Cardiac muscle cell (in vitro differentiated cells and primary cell): ENCODE results near the gene HSDL1. TPM values are rescaled to one million over a fixed set of nuclear protein-coding genes. Genes with fewer than 3 reads are reported as not detected.
"Not testable (repeated sequence)": the region's sequence is repeated elsewhere in the genome, so short reads cannot be mapped to it uniquely, and the experiment has no call there.

Experiments
- DNase-seq, 2 donors: peaks; one replicate each; pipeline versions ENCODE4 v3.0.0 to v3.0.0-alpha.2; 2010 to 2017; ENCODE audit warnings: low read depth in 1 of 2, low spot score in 1 of 2
- H3K27ac ChIP-seq: fragments of 200-600 bp; sonication (generic); 2 replicates; pipeline ENCODE4 v1.5.1; 2016
- H3K27me3 ChIP-seq: fragments of 200-600 bp; sonication (generic); 2 replicates; pipeline ENCODE4 v1.6.0; 2016; ENCODE audit warnings: control low read depth
- H3K36me3 ChIP-seq: fragments of 200-600 bp; sonication (generic); 2 replicates; pipeline ENCODE4 v1.5.1; 2016; ENCODE audit warnings: control low read depth
- H3K4me1 ChIP-seq: fragments of 200-600 bp; sonication (generic); 2 replicates; pipeline ENCODE4 v1.8.1; 2017; ENCODE audit warnings: low read depth, mild to moderate bottlenecking, mixed run types
- H3K4me3 ChIP-seq: fragments of 200-600 bp; sonication (generic); 2 replicates; pipeline ENCODE4 v1.5.1; 2016; ENCODE audit warnings: mild to moderate bottlenecking
- H3K9me3 ChIP-seq: fragments of 200-600 bp; sonication (generic); 2 replicates; pipeline ENCODE4 v1.5.1; 2017; ENCODE audit warnings: low read depth, mild to moderate bottlenecking, control low read depth
- CTCF ChIP-seq: IDR thresholded peaks from 2 replicates; pipeline ENCODE4 v1.5.1; 2012; ENCODE audit warnings: low read depth, mild to moderate bottlenecking, low read length
- polyA plus RNA-seq: library from polyadenylated mRNA; unstranded; fragments of >200 nt; fragmentation: Nextera tagmentation; extraction: Ambion mirVana; gene quantifications from 2 replicates; pipeline ENCODE4 v1.2.1, GENCODE V29; 2016
- total RNA-seq: library from RNA; depleted of rRNA; stranded (reverse); fragments of >200 nt; gene quantifications from 2 replicates; pipeline ENCODE4 v1.2.3, GENCODE V29; 2016

Gene HSDL1
- total and polyA plus RNA-seq, 2 experiments from 2014 or later = 51.7 to 60.0 TPM

GRCh38 chr16:84115919-84116719, 28.9 kb downstream of the HSDL1 start:
- Histone ChIP-seq H3K4me1 (peaks cover 5% of the 10 kb centered on the region), H3K27me3 (no peaks in the 10 kb centered on the region), H3K27ac (peak overlapping the region; percentile 95), H3K36me3 (no peaks in the 10 kb centered on the region), H3K9me3 (no peaks in the 10 kb centered on the region), H3K4me3 (peak overlapping the region; percentile 69)
- DNase-seq = peak; percentile 57 to 66
- TF ChIP-seq CTCF = no peak

- DNase-seq, H3K36me3 ChIP-seq, H3K27ac ChIP-seq, H3K4me1 ChIP-seq, H3K9me3 ChIP-seq, H3K27me3 ChIP-seq, H3K4me3 ChIP-seq: not testable (repeated sequence)
These were observed 33.0 kb downstream of the HSDL1 start for GRCh38 chr16:84111949-84112348.

GRCh38 chr16:84111525-84111924, 33.5 kb downstream of the HSDL1 start:
- TF ChIP-seq CTCF = no peak
- no peaks in the 10 kb centered on the region for H3K27me3 ChIP-seq
- H3K4me3 ChIP-seq = no peak overlapping the region
- no peak overlapping the region for H3K27ac ChIP-seq
- peaks cover 10% of the 10 kb centered on the region for H3K4me1 ChIP-seq
- H3K9me3 ChIP-seq = no peaks in the 10 kb centered on the region
- DNase-seq = no peak
- H3K36me3 ChIP-seq = no peaks in the 10 kb centered on the region

GRCh38 chr16:84110527-84110926, 34.5 kb downstream of the HSDL1 start:
- H3K27me3 ChIP-seq = no peaks in the 10 kb centered on the region
- no peaks in the 10 kb centered on the region for H3K9me3 ChIP-seq
- no peak overlapping the region for H3K27ac ChIP-seq
- no peaks in the 10 kb centered on the region for H3K36me3 ChIP-seq
- DNase-seq = no peak
- peaks cover 9% of the 10 kb centered on the region for H3K4me1 ChIP-seq
- TF ChIP-seq CTCF = no peak
- no peak overlapping the region for H3K4me3 ChIP-seq

GRCh38 chr16:84109598-84110335, 35.2 kb downstream of the HSDL1 start:
- no peak for TF ChIP-seq CTCF
- DNase-seq = no peak
- Histone ChIP-seq H3K27me3 (no peaks in the 10 kb centered on the region), H3K36me3 (no peaks in the 10 kb centered on the region), H3K4me1 (peaks cover 5% of the 10 kb centered on the region), H3K4me3 (no peak overlapping the region), H3K9me3 (no peaks in the 10 kb centered on the region), H3K27ac (no peak overlapping the region)

- H3K36me3 ChIP-seq = no peaks in the 10 kb centered on the region
- no peaks in the 10 kb centered on the region for H3K9me3 ChIP-seq
- no peak for DNase-seq
- no peak overlapping the region for H3K4me3 ChIP-seq
- no peaks in the 10 kb centered on the region for H3K27me3 ChIP-seq
- no peak overlapping the region for H3K27ac ChIP-seq
- no peak for TF ChIP-seq CTCF
- H3K4me1 ChIP-seq = peaks cover 5% of the 10 kb centered on the region
These were observed 37.1 kb downstream of the HSDL1 start for GRCh38 chr16:84107921-84108320.
